ENCODE measurements around the gene MYT1. TPM values are rescaled to one million over a fixed set of nuclear protein-coding genes. Genes with fewer than 3 reads are reported as not detected.
"Not testable (repeated sequence)": the region's sequence is repeated elsewhere in the genome, so short reads cannot be mapped to it uniquely, and the experiment has no call there.

Gene MYT1
- total RNA-seq, 3 donors from 2014 or later (not counting 1 experiment from before 2014, with no cell fraction given): not detected

GRCh38 chr20:64177787-64178186 is 13.5 kb downstream of the MYT1 start:
- Mint-ChIP-seq H3K4me3 (no peak overlapping the region), H3K4me1 (peaks cover 23 to 26% of the 10 kb centered on the region in 2 donors), H3K27me3 (ENCODE audit: low read depth in 2 of 2) (peaks cover 0 to 8% of the 10 kb centered on the region in 2 donors), H3K27ac (no peak overlapping the region), H3K9me3 (no peaks in the 10 kb centered on the region), H3K36me3 (no peaks in the 10 kb centered on the region)
- no peak overlapping the region for H3K27ac ChIP-seq (ENCODE audit: low read length)
- no peak overlapping the region for H3K4me3 ChIP-seq (ENCODE audit: low read length)
- intact Hi-C loops (cut with micrococcal nuclease): no loop called here
- no peaks in the 10 kb centered on the region for H3K36me3 ChIP-seq (ENCODE audit: control insufficient read depth, insufficient read depth, low read length)
- H3K4me1 ChIP-seq (ENCODE audit: control insufficient read depth, insufficient read depth, low read length): peaks cover 34% of the 10 kb centered on the region
- no peak for TF ChIP-seq CTCF (IDR thresholded peaks at IDR 0.05)
- ATAC-seq (no peak), DNase-seq (no peak)
- WGBS (ENCODE audit: insufficient coverage): 92% methylated on average over 4 of the region's 4 CpGs
- no peaks in the 10 kb centered on the region for H3K27me3 ChIP-seq (ENCODE audit: control insufficient read depth, insufficient read depth, low read length)
- no peaks in the 10 kb centered on the region for H3K9me3 ChIP-seq (ENCODE audit: control insufficient read depth, insufficient read depth, low read length)

GRCh38 chr20:64178925-64179324 is 14.7 kb downstream of the MYT1 start:
- DNase-seq; H3K27ac Mint-ChIP-seq; H3K9me3 Mint-ChIP-seq; H3K4me3 Mint-ChIP-seq; H3K27ac ChIP-seq (ENCODE audit: low read length); intact Hi-C loops (cut with micrococcal nuclease); H3K36me3 Mint-ChIP-seq; H3K4me3 ChIP-seq (ENCODE audit: low read length); H3K9me3 ChIP-seq (ENCODE audit: control insufficient read depth, insufficient read depth, low read length); ATAC-seq; H3K27me3 ChIP-seq (ENCODE audit: control insufficient read depth, insufficient read depth, low read length); H3K36me3 ChIP-seq (ENCODE audit: control insufficient read depth, insufficient read depth, low read length); H3K27me3 Mint-ChIP-seq (ENCODE audit: low read depth in 2 of 2): not testable (repeated sequence)
- peaks cover 30 to 34% of the 10 kb centered on the region in 2 donors for H3K4me1 Mint-ChIP-seq
- WGBS (ENCODE audit: insufficient coverage): 94% methylated on average over 20 of the region's 20 CpGs
- peaks cover 34% of the 10 kb centered on the region for H3K4me1 ChIP-seq (ENCODE audit: control insufficient read depth, insufficient read depth, low read length)

- no peaks in the 10 kb centered on the region for H3K9me3 Mint-ChIP-seq
- H3K4me3 Mint-ChIP-seq: no peak overlapping the region
- ATAC-seq: peak in 1 of 3 donors; percentile 45
- WGBS (ENCODE audit: insufficient coverage): 93% methylated on average over 6 of the region's 6 CpGs
- H3K36me3 Mint-ChIP-seq: no peaks in the 10 kb centered on the region
- no peak for TF ChIP-seq CTCF (IDR thresholded peaks at IDR 0.05)
- H3K4me1 ChIP-seq (ENCODE audit: control insufficient read depth, insufficient read depth, low read length): peaks cover 38% of the 10 kb centered on the region
- intact Hi-C loops (cut with micrococcal nuclease): no loop called here
- no peaks in the 10 kb centered on the region for H3K36me3 ChIP-seq (ENCODE audit: control insufficient read depth, insufficient read depth, low read length)
- H3K27ac ChIP-seq (ENCODE audit: low read length): no peak overlapping the region
- no peaks in the 10 kb centered on the region for H3K9me3 ChIP-seq (ENCODE audit: control insufficient read depth, insufficient read depth, low read length)
- H3K27ac Mint-ChIP-seq: no peak overlapping the region
- H3K27me3 ChIP-seq (ENCODE audit: control insufficient read depth, insufficient read depth, low read length): no peaks in the 10 kb centered on the region
- no peak for DNase-seq
- H3K27me3 Mint-ChIP-seq (ENCODE audit: low read depth in 2 of 2): peaks cover 0 to 7% of the 10 kb centered on the region in 2 donors
- no peak overlapping the region for H3K4me3 ChIP-seq (ENCODE audit: low read length)
- peaks cover 35 to 43% of the 10 kb centered on the region in 2 donors for H3K4me1 Mint-ChIP-seq
These were observed 15.6 kb downstream of the MYT1 start for GRCh38 chr20:64179805-64180204.

GRCh38 chr20:64180673-64181072 is 16.4 kb downstream of the MYT1 start:
- WGBS (ENCODE audit: insufficient coverage): 29% methylated on average over 7 of the region's 7 CpGs
- peak overlapping the region; percentile 15 for H3K27ac ChIP-seq (ENCODE audit: low read length)
- peak overlapping the region; percentile 2 to 43 for H3K27ac Mint-ChIP-seq
- H3K36me3 ChIP-seq (ENCODE audit: control insufficient read depth, insufficient read depth, low read length): no peaks in the 10 kb centered on the region
- ATAC-seq (peak; percentile 46 to 84 (median 54)), DNase-seq (peak in 1 of 2 donors; percentile 15)
- no peaks in the 10 kb centered on the region for H3K36me3 Mint-ChIP-seq
- peaks cover 0 to 7% of the 10 kb centered on the region in 2 donors for H3K27me3 Mint-ChIP-seq (ENCODE audit: low read depth in 2 of 2)
- H3K4me3 ChIP-seq (ENCODE audit: low read length): no peak overlapping the region
- peaks cover 44 to 51% of the 10 kb centered on the region in 2 donors for H3K4me1 Mint-ChIP-seq
- peak overlapping the region; percentile 60 for H3K4me3 Mint-ChIP-seq
- peaks cover 46% of the 10 kb centered on the region for H3K4me1 ChIP-seq (ENCODE audit: control insufficient read depth, insufficient read depth, low read length)
- intact Hi-C loops (cut with micrococcal nuclease): no loop called here
- H3K9me3 Mint-ChIP-seq: no peaks in the 10 kb centered on the region
- TF ChIP-seq CTCF (IDR thresholded peaks at IDR 0.05): no peak
- H3K27me3 ChIP-seq (ENCODE audit: control insufficient read depth, insufficient read depth, low read length): no peaks in the 10 kb centered on the region
- H3K9me3 ChIP-seq (ENCODE audit: control insufficient read depth, insufficient read depth, low read length): no peaks in the 10 kb centered on the region
